HepG2 (cell line): Measurements from ENCODE around the gene CDK9. TPM values are rescaled to one million over a fixed set of nuclear protein-coding genes. Genes with fewer than 3 reads are reported as not detected.

Source experiments
- ATAC-seq: fragments of 200-7000 bp; cut with Tn5 transposase; 3 replicates; pipeline ENCODE4 v1.9.1; 2020; ENCODE audit warnings: mild to moderate bottlenecking, moderate library complexity
- BruUV-seq: library from RNA; stranded (reverse); fragments of 400-500 nt; replicated peaks from 2 replicates; lab custom pipeline; 2021; lab: Mats Ljungman, UMichigan
- CTCF ChIA-PET: fragments of 300-600 bp; formaldehyde crosslinking; extraction: SDS; loops from one replicate; lab custom pipeline; 2021; ENCODE audit warnings: low total read pairs, inconsistent platforms, low intra/inter-chr PET ratio; lab: Yijun Ruan, JAX
- POLR2A ChIA-PET: fragments of 350-600 bp; sonication (Branson Sonifier 250); formaldehyde crosslinking; loops from one replicate; lab custom pipeline; 2020; ENCODE audit warnings: antibody characterized with exemption, inconsistent platforms; lab: Yijun Ruan, JAX
- DNase-seq: peaks from one replicate; pipeline ENCODE4 v3.0.0-alpha.2; 2015; ENCODE audit warnings: low spot score
- FAIRE-seq: peaks from 3 replicates; lab custom pipeline; 2011; peaks lifted over from hg19 to GRCh38; lab: Jason Lieb, UNC
- H2AFZ ChIP-seq: one replicate; pipeline ENCODE4 v1.6.1; 2011; ENCODE audit warnings: low read length, inconsistent platforms
- H3K27ac ChIP-seq: fragments of 300-600 bp; 3 replicates; pipeline ENCODE4 v1.8.0; 2011; ENCODE audit warnings: mixed run types, mild to moderate bottlenecking, mixed read lengths, low read length, inconsistent platforms; ENCODE audit not compliant: insufficient read depth; ENCODE audit errors: extremely low read length
- H3K27me3 ChIP-seq, 2 experiments: fragments of 200-600 bp in 1 of 2; 2 replicates in 1 of 2; 3 replicates in 1 of 2; pipeline versions ENCODE4 v1.6.0 to v1.8.0; 2011; ENCODE audit warnings: low read length in 2 of 2, mild to moderate bottlenecking in 2 of 2, moderate library complexity in 2 of 2, inconsistent platforms in 1 of 2; ENCODE audit not compliant: insufficient read depth in 2 of 2, control insufficient read depth in 1 of 2
- H3K36me3 ChIP-seq, 2 experiments: fragments of 200-600 bp in 1 of 2; replicated peaks in 1 of 2; 2 replicates in 1 of 2; 3 replicates in 1 of 2; pipeline versions ENCODE4 v1.5.1 to v1.8.0; 2011; ENCODE audit warnings: low read length in 2 of 2, inconsistent platforms in 1 of 2; ENCODE audit not compliant: insufficient read depth in 2 of 2, control insufficient read depth in 1 of 2
- H3K4me1 ChIP-seq: 2 replicates; pipeline ENCODE4 v1.5.1; 2012; ENCODE audit warnings: low read length, inconsistent platforms; ENCODE audit not compliant: insufficient read depth
- H3K4me2 ChIP-seq: 2 replicates; pipeline ENCODE4 v1.6.0; 2011; ENCODE audit warnings: low read depth, low read length, inconsistent platforms
- H3K4me3 ChIP-seq, 3 experiments: fragments of 200-600 bp in 1 of 3; sonication (generic), shearing (Covaris generic) in 1 of 3; replicated peaks in 1 of 3; 2 replicates each; pipeline ENCODE4 v1.5.1; 2011 to 2016; ENCODE audit warnings: low read length in 3 of 3, inconsistent platforms in 2 of 3, low read depth in 2 of 3, mild to moderate bottlenecking in 2 of 3, control low read depth in 1 of 3, mixed read lengths in 1 of 3; ENCODE audit not compliant: insufficient read depth in 1 of 3
- H3K79me2 ChIP-seq: one replicate; pipeline ENCODE4 v1.6.1; 2011; ENCODE audit warnings: low read length, inconsistent platforms; ENCODE audit not compliant: insufficient read depth
- H3K9ac ChIP-seq: 2 replicates; pipeline ENCODE4 v1.6.0; 2011; ENCODE audit warnings: mild to moderate bottlenecking, low read depth, low read length, inconsistent platforms; ENCODE audit not compliant: insufficient read depth
- H3K9me3 ChIP-seq: 2 replicates; pipeline ENCODE4 v1.5.1; 2012; ENCODE audit warnings: mild to moderate bottlenecking, low read length
- H4K20me1 ChIP-seq: 2 replicates; pipeline ENCODE4 v1.6.0; 2011; ENCODE audit warnings: inconsistent platforms, mild to moderate bottlenecking, low read length, moderate library complexity; ENCODE audit not compliant: insufficient read depth
- CREB1 ChIP-seq, 2 experiments: fragments of 450-650 bp in 1 of 2; IDR thresholded peaks; 2 replicates each; pipeline ENCODE4 v1.6.1; 2016 to 2017; ENCODE audit warnings: control low read depth in 1 of 2, mild to moderate bottlenecking in 1 of 2, missing compliant biosample characterization in 1 of 2, missing genetic modification characterization in 1 of 2
- JUNB ChIP-seq: sonication (generic); formaldehyde crosslinking; IDR thresholded peaks from 2 replicates; pipeline ENCODE4 v1.8.0; 2022; ENCODE audit warnings: missing genetic modification reagents, mild to moderate bottlenecking, borderline replicate concordance
- ZBTB3 ChIP-seq: sonication (generic); formaldehyde crosslinking; IDR thresholded peaks from 2 replicates; pipeline ENCODE4 v1.4.0; 2020; ENCODE audit warnings: low read depth, mild to moderate bottlenecking, moderate library complexity, missing genetic modification reagents, borderline replicate concordance
- ZNF687 ChIP-seq: sonication (generic); formaldehyde crosslinking; IDR thresholded peaks from 2 replicates; pipeline ENCODE4 v1.5.1; 2020; ENCODE audit warnings: mild to moderate bottlenecking, missing genetic modification reagents, moderate library complexity
- WGBS: methylation state at CpG from one replicate; pipeline ENCODE4 v1.1.6; 2017; ENCODE audit warnings: low lambda C conversion rate; 5-methylcytosine and 5-hydroxymethylcytosine counted together
- in situ Hi-C: cut with HindIII; loops from 2 replicates; pipeline ENCODE4 v1.10.0; 2017; ENCODE audit warnings: low pct_unique_long_range_greater_than_20kb; ENCODE audit not compliant: extremely low pct_ligation_motif_present
- intact Hi-C: fragments of 100-400 bp; cut with micrococcal nuclease; formaldehyde crosslinking; loops from one replicate; pipeline ENCODE4 v1.10.0; 2022; ENCODE audit not compliant: unreplicated experiment
- polyA plus RNA-seq, 8 experiments: library from polyadenylated mRNA; depleted of rRNA in 3 of 8; stranded (reverse) in 7 of 8; unstranded in 1 of 8; fragments of >200 nt; fragmentation: Illumina TruSeq in 4 of 8; extraction: Trizol in 4 of 8; gene quantifications; 2 replicates each; pipeline versions ENCODE4 v1.2.1 to v1.2.3, GENCODE V29; 2011 to 2016; ENCODE audit warnings: low read depth in 4 of 8, missing spikeins in 1 of 8, mixed read lengths in 1 of 8; ENCODE audit not compliant: insufficient read depth in 1 of 8
- total RNA-seq, 5 experiments: library from RNA; depleted of rRNA; stranded (reverse); fragments of >200 nt; fragmentation: Illumina TruSeq; extraction: Trizol; gene quantifications; 2 replicates each; pipeline ENCODE4 v1.2.3, GENCODE V29; 2016; ENCODE audit warnings: low read depth in 1 of 5

The CDK9 gene
- total and polyA plus RNA-seq, 2 of the 13 experiments (the other 11 are each of a cell fraction or from before 2014, with no cell fraction given) = 16.8 to 21.5 TPM

GRCh38 chr9:127809002-127809539 lies 23.2 kb downstream of the CDK9 start:
- no peak for DNase-seq
- H3K4me1 ChIP-seq = peaks cover 28% of the 10 kb centered on the region
- intact Hi-C loops (no loop called here), in situ Hi-C loops (no loop called here)
- no peak for TF ChIP-seq ZBTB3 (CRISPR knock-in tag)
- peak; percentile 14; the same call in 1 of the 2 replicates for TF ChIP-seq CREB1 (IDR thresholded peaks at IDR 0.05)
- TF ChIP-seq CREB1 (CRISPR knock-in tag; IDR thresholded peaks at IDR 0.05) = no peak
- no peak for TF ChIP-seq JUNB
- TF ChIP-seq ZNF687 (CRISPR knock-in tag) = 0 out of 2 replicates have a peak, but pooled peaks have one; percentile 12
- POLR2A ChIA-PET = interaction anchor here (0.8 to 1.2 kb wide), 3 partner anchors 10 to 17 kb away, joined by 3 to 4 read pairs (median 3); no protein-coding TSS in a partner anchor
- no peak for FAIRE-seq
- H3K27me3 ChIP-seq = no peaks in the 10 kb centered on the region
- ATAC-seq = no peak
- CTCF ChIA-PET = no interaction called here
- H3K9ac ChIP-seq = no peak overlapping the region
- no peak overlapping the region for H3K4me2 ChIP-seq
- no peak overlapping the region for H3K27ac ChIP-seq
- H3K4me3 ChIP-seq = no peak overlapping the region
- H3K36me3 ChIP-seq = peaks cover 16 to 54% of the 10 kb centered on the region in 2 experiments; a peak in 4 of 5 replicates
- BruUV-seq = no TSS peak
- H2AFZ ChIP-seq = no peak overlapping the region
- H4K20me1 ChIP-seq = no peaks in the 10 kb centered on the region; the same call in 1 of the 2 replicates
- WGBS = 66% methylated on average over 3 of the region's 9 CpGs
- H3K79me2 ChIP-seq = peaks cover 5% of the 10 kb centered on the region
- no peaks in the 10 kb centered on the region for H3K9me3 ChIP-seq
